COLO829 (cell line): Measurements from ENCODE around the gene FBXL5.

Experiments
- DNase-seq: peaks from one replicate; pipeline ENCODE4 v3.0.0; 2012; ENCODE audit warnings: low spot score

Gene FBXL5

GRCh38 chr4:15676039-15676438, 20.9 kb upstream of the FBXL5 start:
- no peak for DNase-seq

DNA sequence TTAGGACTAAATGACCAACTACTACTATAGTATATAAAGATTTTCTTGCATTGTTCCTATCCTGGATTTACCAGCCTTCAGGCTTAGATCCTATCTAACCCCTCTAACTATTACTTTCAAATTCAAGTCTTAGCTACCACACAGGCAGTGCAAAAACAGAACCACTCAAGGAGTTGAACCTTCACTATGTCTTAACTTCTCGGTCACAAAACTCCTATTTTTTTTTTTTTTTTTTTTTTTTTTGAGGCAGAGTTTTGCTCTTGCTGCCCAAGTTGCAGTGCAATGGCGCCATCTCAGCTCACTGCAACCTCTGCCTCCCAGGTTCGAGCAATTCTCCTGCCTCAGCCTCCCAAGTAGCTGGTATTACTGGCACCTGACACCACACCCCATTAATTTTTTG, 20.2 kb upstream of the FBXL5 start:
- no peak for DNase-seq

- DNase-seq = no peak
Observed at GRCh38 chr4:15674926-15675325, 19.8 kb upstream of the FBXL5 start.

GRCh38 chr4:15674046-15674445, 18.9 kb upstream of the FBXL5 start:
- DNase-seq = no peak

DNA sequence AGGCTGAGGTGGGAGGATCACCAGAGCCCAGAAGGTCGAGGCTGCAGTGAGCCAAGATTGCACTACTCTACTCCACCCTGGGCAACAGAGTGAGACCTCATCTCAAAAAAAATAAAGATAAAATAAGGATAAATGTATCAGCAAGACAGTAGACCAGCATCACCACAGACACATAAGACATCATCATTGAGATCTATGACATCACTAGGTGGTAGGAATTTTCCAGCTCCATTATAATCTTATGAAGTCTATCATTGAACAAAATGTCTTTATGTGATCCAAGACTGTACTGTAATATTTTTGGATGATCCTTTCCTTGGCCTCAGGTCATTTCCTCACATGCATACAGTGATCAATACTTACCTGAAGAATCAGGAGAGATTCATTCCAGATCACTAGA, 18.2 kb upstream of the FBXL5 start:
- DNase-seq = no peak

GRCh38 chr4:15672101-15672500, 16.9 kb upstream of the FBXL5 start:
- DNase-seq = no peak

DNA sequence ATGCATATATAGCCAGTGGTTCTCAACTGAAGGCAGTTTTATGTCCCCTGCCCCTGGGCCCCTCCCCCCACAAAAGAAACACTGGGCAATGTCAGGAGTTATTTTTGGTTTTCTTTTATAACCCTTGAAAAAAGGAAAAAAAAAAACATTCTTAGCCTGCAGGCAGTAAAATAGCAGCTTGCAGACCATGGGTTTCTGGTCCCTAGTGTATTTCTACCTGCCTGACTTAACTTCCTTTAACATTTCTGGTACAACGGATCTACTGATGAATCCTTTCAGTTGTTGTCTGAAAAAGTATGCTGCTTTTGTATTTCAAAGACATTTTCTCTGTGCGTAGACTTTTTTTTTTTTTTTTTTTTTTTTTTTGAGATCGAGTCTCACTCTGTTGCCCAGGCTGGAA, 15.4 kb upstream of the FBXL5 start:
- DNase-seq = no peak

- DNase-seq = no peak
Observed at GRCh38 chr4:15668566-15669435, 13.6 kb upstream of the FBXL5 start.

GRCh38 chr4:15667006-15667405, 11.8 kb upstream of the FBXL5 start:
- no peak for DNase-seq

GRCh38 chr4:15665753-15666365, 10.7 kb upstream of the FBXL5 start:
- DNase-seq = no peak

GRCh38 chr4:15659768-15660570, 4.8 kb upstream of the FBXL5 start:
- no peak for DNase-seq

DNA sequence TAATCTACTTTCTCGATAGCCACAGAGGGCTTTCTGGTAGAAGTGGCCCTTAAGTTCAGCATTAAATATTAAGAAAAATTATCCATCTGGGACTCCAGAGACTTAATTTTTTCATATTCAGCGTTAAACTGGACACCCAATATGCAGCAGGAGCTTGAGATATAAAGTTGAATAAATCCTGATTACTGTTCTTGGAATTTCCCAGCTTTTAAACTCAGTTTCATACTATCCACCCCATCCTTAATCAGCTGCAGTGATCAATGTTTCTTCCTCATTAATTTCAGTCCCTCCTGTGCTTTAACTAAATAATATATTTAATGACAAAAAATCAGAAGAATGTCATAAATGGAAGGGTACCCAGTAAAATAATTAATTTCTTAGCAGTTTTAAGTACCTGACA, 3.6 kb upstream of the FBXL5 start:
- no peak for DNase-seq

GRCh38 chr4:15658136-15658770, 3.1 kb upstream of the FBXL5 start:
- no peak for DNase-seq

GRCh38 chr4:15657366-15657765, 2.2 kb upstream of the FBXL5 start:
- no peak for DNase-seq

GRCh38 chr4:15656038-15656470, 897 bp upstream of the FBXL5 start:
- no peak for DNase-seq

- peak; percentile 10 for DNase-seq
Observed at GRCh38 chr4:15654593-15655222, 449 bp downstream of the FBXL5 start.

- DNase-seq = peak; percentile 23
Observed at GRCh38 chr4:15653864-15654592, 1.1 kb downstream of the FBXL5 start.

GRCh38 chr4:15653420-15653819, 1.7 kb downstream of the FBXL5 start:
- no peak for DNase-seq

- no peak for DNase-seq
Observed at GRCh38 chr4:15652841-15653240, 2.3 kb downstream of the FBXL5 start.

DNA sequence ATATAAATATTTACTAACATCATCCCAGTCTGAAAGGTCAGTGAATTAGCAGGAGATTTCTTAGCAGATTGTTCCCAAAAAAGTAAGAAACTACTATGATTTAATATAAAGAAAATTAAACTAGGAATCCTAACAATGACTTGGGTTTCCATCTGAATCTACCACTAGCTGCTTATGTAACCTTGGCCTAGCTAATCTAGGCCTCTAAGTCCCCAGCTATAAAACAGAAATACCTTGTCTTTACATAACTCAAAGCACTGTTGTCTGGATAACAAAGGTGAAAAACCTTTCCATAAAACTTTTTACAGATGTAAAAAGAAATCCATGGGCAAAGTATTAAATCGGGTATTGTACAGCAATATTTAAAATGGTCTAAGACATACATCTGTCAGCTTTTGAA, 3.0 kb downstream of the FBXL5 start:
- no peak for DNase-seq

- no peak for DNase-seq
Observed at GRCh38 chr4:15651676-15652075, 3.5 kb downstream of the FBXL5 start.
